ENCODE measurements around the gene KAT5.

GRCh38 chr11:65736810-65737209, 24.8 kb downstream of the KAT5 start:
- no peak for TF ChIP-seq CTCF (IDR thresholded peaks at IDR 0.05; ENCODE audit: low read depth, low read length)
- no peak for TF ChIP-seq EZH2phosphoT487 (IDR thresholded peaks at IDR 0.05; ENCODE audit: low read depth)
